Left lung (tissue), 10 donors: Measurements from ENCODE around the gene WDPCP. TPM values are rescaled to one million over a fixed set of nuclear protein-coding genes. Genes with fewer than 3 reads are reported as not detected.

Source experiments
- ATAC-seq: fragments of 200-7000 bp; cut with Tn5 transposase; one replicate; pipeline ENCODE4 v1.9.1; 2020; ENCODE audit warnings: moderate library complexity
- DNase-seq, 4 donors: peaks; one replicate each; pipeline ENCODE4 v3.0.0-alpha.2; 2013 to 2020
- H3K27ac ChIP-seq, 2 donors: fragments of 200-600 bp; sonication (generic) in 1 of 2; one replicate each; pipeline versions ENCODE4 v1.5.0 to v1.8.0; 2020 to 2021
- H3K27me3 ChIP-seq, 2 donors: fragments of 200-600 bp; sonication (generic) in 1 of 2; one replicate each; pipeline versions ENCODE4 v1.5.0 to v1.8.0; 2020 to 2021
- H3K36me3 ChIP-seq, 2 donors: fragments of 200-600 bp; sonication (generic) in 1 of 2; one replicate each; pipeline versions ENCODE4 v1.5.0 to v1.8.0; 2020 to 2021
- H3K4me1 ChIP-seq, 2 donors: fragments of 200-600 bp; one replicate each; pipeline ENCODE4 v1.8.0; 2021
- H3K4me3 ChIP-seq, 2 donors: fragments of 200-600 bp; sonication (generic) in 1 of 2; one replicate each; pipeline versions ENCODE4 v1.5.0 to v1.8.0; 2020 to 2021; ENCODE audit warnings: mild to moderate bottlenecking in 1 of 2
- H3K9me3 ChIP-seq, 2 donors: fragments of 200-600 bp; sonication (generic) in 1 of 2; one replicate each; pipeline versions ENCODE4 v1.5.0 to v1.8.0; 2020 to 2021
- intact Hi-C, 2 donors: fragments of 100-400 bp; cut with DNase I; formaldehyde crosslinking; loops; one replicate each; pipeline versions ENCODE4 v1.11.2 to v1.14.2; 2022
- polyA plus RNA-seq, 6 donors: library from polyadenylated mRNA; unstranded; fragments of 120-200 nt; gene quantifications; one replicate each; pipeline ENCODE4 v1.2.1, GENCODE V29; 2013; ENCODE audit not compliant: insufficient read length in 6 of 6
- total RNA-seq, 2 donors: library from RNA; stranded (reverse); fragmentation: NEBNext Ultra II Directional; extraction: Animal tissue kit (Norgen Biotek cat#: 25700); gene quantifications; one replicate each; pipeline ENCODE4 v1.2.1, GENCODE V29; 2021
- TF ChIP-seq, protein P1 (sequence below), 2 donors: fragments of 200-600 bp; sonication (generic) in 1 of 2; IDR thresholded peaks; one replicate each; pipeline versions ENCODE4 v1.5.0 to v1.8.0; 2021; ENCODE audit warnings: antibody characterized with exemption in 2 of 2
- donor health status: DM: no; HTN: yes; CAD: no.
- donor health status: DM: no; HTN: no; CAD: no.

WDPCP gene
- total and polyA plus RNA-seq, 8 donors = 9.0 to 17.5 (median 14.4) TPM

DNA sequence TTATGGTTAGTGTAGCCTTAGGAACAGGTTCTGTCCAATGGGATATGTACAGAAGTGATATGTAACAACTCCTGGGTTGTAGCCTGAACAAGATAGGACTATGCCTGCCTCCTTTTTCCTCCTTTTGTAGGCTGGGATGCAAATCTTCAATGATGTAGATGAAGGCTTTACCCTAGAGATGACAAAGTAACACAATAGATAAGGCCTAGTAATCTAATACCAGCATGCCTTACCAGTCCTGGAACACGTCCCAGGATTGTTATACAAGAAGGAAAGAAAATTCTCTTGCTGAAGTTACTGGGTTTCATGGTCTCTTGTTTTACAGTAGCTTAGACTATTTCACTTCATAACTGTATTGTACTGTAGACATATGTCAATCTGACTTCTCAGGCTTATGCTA lies 345.5 kb downstream of the WDPCP start:
- no peak overlapping the region for H3K4me3 ChIP-seq
- intact Hi-C loops = no loop called here
- no peaks in the 10 kb centered on the region for H3K4me1 ChIP-seq
- no peaks in the 10 kb centered on the region for H3K27me3 ChIP-seq
- H3K9me3 ChIP-seq = no peaks in the 10 kb centered on the region
- no peak overlapping the region for H3K27ac ChIP-seq
- H3K36me3 ChIP-seq = no peaks in the 10 kb centered on the region
- DNase-seq = no peak
- ATAC-seq = no peak
- TF ChIP-seq, protein P1, sequence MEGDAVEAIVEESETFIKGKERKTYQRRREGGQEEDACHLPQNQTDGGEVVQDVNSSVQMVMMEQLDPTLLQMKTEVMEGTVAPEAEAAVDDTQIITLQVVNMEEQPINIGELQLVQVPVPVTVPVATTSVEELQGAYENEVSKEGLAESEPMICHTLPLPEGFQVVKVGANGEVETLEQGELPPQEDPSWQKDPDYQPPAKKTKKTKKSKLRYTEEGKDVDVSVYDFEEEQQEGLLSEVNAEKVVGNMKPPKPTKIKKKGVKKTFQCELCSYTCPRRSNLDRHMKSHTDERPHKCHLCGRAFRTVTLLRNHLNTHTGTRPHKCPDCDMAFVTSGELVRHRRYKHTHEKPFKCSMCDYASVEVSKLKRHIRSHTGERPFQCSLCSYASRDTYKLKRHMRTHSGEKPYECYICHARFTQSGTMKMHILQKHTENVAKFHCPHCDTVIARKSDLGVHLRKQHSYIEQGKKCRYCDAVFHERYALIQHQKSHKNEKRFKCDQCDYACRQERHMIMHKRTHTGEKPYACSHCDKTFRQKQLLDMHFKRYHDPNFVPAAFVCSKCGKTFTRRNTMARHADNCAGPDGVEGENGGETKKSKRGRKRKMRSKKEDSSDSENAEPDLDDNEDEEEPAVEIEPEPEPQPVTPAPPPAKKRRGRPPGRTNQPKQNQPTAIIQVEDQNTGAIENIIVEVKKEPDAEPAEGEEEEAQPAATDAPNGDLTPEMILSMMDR (IDR thresholded peaks at IDR 0.05) = no peak

DNA sequence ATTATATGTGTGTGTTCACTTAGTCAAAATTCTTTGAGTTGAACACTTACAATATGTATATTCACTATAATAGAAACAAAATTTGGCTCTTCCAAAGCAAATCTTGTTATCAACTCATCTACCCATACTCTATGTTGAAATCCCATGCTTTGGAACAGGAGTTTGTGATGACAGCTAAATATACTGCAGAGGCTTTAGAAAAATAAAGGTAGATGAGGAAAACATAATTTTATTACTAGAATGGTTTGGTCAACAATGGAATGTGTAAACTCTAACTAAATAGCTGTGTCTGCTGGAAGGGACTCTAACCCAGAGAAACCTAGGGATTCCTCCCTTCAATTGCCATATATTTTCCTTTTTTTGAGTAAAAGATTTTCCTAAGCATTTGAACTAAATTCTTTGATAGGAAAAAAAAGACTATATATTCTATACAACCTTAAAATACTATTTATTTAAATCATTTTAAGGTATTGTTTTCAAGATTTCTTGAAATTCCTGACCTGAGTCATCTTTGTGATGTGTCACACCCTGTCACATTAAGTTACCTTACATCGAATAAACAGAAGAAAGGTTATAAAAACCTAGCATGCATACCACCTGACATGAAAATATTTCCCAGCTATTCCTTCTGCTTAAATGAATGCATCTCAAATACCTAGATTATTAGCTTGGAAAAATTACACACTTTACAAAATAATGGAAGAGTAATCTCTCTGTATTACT lies 362.2 kb downstream of the WDPCP start:
- TF ChIP-seq, protein P1 (IDR thresholded peaks at IDR 0.05) = no peak
- DNase-seq (no peak), ATAC-seq (no peak)
- Histone ChIP-seq H3K36me3 (no peaks in the 10 kb centered on the region), H3K27me3 (no peaks in the 10 kb centered on the region), H3K4me3 (no peak overlapping the region), H3K9me3 (peaks cover 0 to 11% of the 10 kb centered on the region in 2 donors), H3K27ac (no peak overlapping the region), H3K4me1 (no peaks in the 10 kb centered on the region)
- intact Hi-C loops = no loop called here

DNA sequence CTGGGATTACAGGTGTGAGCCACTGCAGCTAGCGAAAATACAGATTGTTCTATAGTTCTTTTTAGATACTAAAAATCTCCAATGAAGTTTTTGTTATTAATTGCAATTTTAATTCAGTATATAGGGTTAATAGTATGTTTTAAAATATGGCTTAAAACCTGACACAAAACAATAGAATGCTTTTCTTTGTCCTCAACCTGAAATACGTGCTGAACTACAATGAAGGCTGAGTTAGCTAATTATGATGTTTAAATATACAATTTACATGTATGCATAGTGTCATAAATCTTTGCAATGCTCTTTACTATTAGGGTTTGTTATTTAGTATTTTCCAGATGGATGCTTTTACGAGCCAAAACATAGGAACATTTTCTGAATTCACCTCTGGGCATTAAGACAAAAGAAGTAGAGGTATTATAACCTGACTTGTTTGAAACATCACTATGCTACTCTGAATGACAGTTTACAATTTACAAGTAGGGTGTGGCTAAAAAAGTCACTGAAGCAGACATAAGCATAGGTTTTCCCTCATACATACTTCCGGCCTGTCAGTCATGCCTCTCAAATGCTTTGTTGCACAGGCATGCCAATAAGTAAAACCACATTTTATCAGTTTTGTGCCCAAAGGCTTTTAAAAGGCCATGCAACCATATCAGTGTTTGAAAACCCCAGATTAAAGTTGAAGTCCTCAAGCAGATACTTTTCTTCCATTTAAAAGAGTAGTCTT lies 369.3 kb downstream of the WDPCP start:
- DNase-seq (no peak), ATAC-seq (no peak)
- Histone ChIP-seq H3K4me1 (no peaks in the 10 kb centered on the region), H3K27ac (no peak overlapping the region), H3K27me3 (no peaks in the 10 kb centered on the region), H3K36me3 (no peaks in the 10 kb centered on the region), H3K4me3 (no peak overlapping the region), H3K9me3 (peaks cover 0 to 19% of the 10 kb centered on the region in 2 donors)
- TF ChIP-seq, protein P1 (IDR thresholded peaks at IDR 0.05) = no peak
- intact Hi-C loops = no loop called here

DNA sequence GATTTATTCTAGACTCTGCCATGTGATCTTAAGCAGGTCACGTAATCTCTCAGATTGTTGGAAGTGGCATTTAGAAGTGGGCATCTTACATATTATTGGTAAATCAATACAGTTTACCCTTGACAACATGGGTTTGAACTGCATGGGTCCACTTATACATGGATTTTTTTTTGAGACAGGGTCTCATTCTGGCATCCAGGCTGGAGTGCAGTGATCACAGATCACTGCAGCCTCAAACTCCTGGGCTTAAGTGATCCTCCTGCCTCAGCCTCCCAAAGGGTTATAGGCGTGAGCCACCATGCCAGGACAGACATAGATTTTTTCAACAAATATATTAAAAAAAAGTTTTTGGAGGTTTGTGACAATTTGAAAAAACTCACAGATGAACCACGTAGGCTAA lies 393.0 kb downstream of the WDPCP start:
- peaks cover 0 to 5% of the 10 kb centered on the region in 2 donors for H3K9me3 ChIP-seq
- no peak overlapping the region for H3K4me3 ChIP-seq
- TF ChIP-seq, protein P1 (IDR thresholded peaks at IDR 0.05) = no peak
- intact Hi-C loops = no loop called here
- H3K27me3 ChIP-seq = no peaks in the 10 kb centered on the region
- H3K36me3 ChIP-seq = no peaks in the 10 kb centered on the region
- H3K4me1 ChIP-seq = no peaks in the 10 kb centered on the region
- ATAC-seq (no peak), DNase-seq (no peak)
- H3K27ac ChIP-seq = no peak overlapping the region

DNA sequence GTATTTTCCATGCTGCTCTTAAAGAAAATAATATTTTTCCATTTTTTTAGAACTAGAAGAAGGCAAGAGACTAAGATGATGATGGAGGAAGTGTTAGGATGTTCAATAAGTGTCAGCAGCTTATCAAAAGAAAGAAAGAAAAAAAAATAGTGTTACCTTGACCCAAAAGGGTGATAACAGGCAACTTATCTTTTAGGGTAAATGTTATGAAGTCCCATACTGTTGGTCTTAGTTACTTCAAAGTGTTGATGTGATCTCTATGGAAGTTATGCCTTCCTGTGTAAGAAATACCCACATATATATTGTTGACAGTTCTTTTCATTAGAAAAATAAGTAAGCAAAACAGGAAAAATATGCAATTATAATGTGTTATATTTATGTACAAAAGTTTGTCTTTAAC lies 394.1 kb downstream of the WDPCP start:
- peaks cover 0 to 1% of the 10 kb centered on the region in 2 donors for H3K9me3 ChIP-seq
- no peak overlapping the region for H3K27ac ChIP-seq
- intact Hi-C loops = no loop called here
- no peak for DNase-seq
- H3K27me3 ChIP-seq = no peaks in the 10 kb centered on the region
- ATAC-seq = no peak
- no peak overlapping the region for H3K4me3 ChIP-seq
- TF ChIP-seq, protein P1 (IDR thresholded peaks at IDR 0.05) = no peak
- no peaks in the 10 kb centered on the region for H3K36me3 ChIP-seq
- H3K4me1 ChIP-seq = no peaks in the 10 kb centered on the region
